Gastroesophageal sphincter (tissue), 4 donors: ENCODE data around the gene PRUNE1. TPM values are rescaled to one million over a fixed set of nuclear protein-coding genes. Genes with fewer than 3 reads are reported as not detected.

Experiments used
- ATAC-seq: fragments of 150-250 bp; one replicate; pipeline ENCODE4 v1.9.1; 2016; ENCODE audit warnings: mild to moderate bottlenecking, moderate library complexity
- H3K27ac ChIP-seq, 4 donors: fragments of 200-600 bp; sonication (generic) in 3 of 4; 1 replicate in 3 of 4; 2 replicates in 1 of 4; pipeline ENCODE4 v1.5.1; 2016 to 2019
- H3K27me3 ChIP-seq: fragments of 200-600 bp; sonication (generic); one replicate; pipeline ENCODE4 v1.5.1; 2019
- H3K36me3 ChIP-seq, 2 donors: fragments of 200-600 bp; sonication (generic); one replicate each; pipeline ENCODE4 v1.5.1; 2019; ENCODE audit warnings: control low read depth in 1 of 2
- H3K4me1 ChIP-seq, 3 donors: fragments of 200-600 bp; sonication (generic); 1 replicate in 2 of 3; 2 replicates in 1 of 3; pipeline ENCODE4 v1.5.1; 2016 to 2019; ENCODE audit warnings: control low read depth in 2 of 3
- H3K4me3 ChIP-seq, 2 donors: fragments of 200-600 bp; sonication (generic); one replicate each; pipeline ENCODE4 v1.5.1; 2019; ENCODE audit warnings: mild to moderate bottlenecking in 1 of 2, moderate library complexity in 1 of 2
- H3K9me3 ChIP-seq, 3 donors: fragments of 200-600 bp; sonication (generic); one replicate each; pipeline ENCODE4 v1.5.1; 2017 to 2019; ENCODE audit warnings: control low read depth in 2 of 3
- CTCF ChIP-seq, 4 experiments: fragments of 200-600 bp in 2 of 4; fragments of 450-650 bp in 2 of 4; sonication (generic) in 1 of 4; IDR thresholded peaks; one replicate each; pipeline ENCODE4 v1.5.1; 2017 to 2019; ENCODE audit warnings: antibody characterized with exemption in 4 of 4, mild to moderate bottlenecking in 2 of 4, moderate library complexity in 2 of 4
- EP300 ChIP-seq: sonication (generic); formaldehyde crosslinking; IDR thresholded peaks from one replicate; pipeline ENCODE4 v1.6.1; 2017; ENCODE audit warnings: antibody characterized with exemption, mild to moderate bottlenecking
- POLR2A ChIP-seq, 2 donors: fragments of 450-650 bp; IDR thresholded peaks; one replicate each; pipeline ENCODE4 v1.6.1; 2017; ENCODE audit warnings: antibody characterized with exemption in 2 of 2, mild to moderate bottlenecking in 2 of 2, moderate library complexity in 1 of 2
- POLR2AphosphoS5 ChIP-seq: sonication (generic); formaldehyde crosslinking; IDR thresholded peaks from one replicate; pipeline ENCODE4 v1.6.1; 2017; ENCODE audit warnings: antibody characterized with exemption
- WGBS, 2 donors: methylation state at CpG; one replicate each; pipeline ENCODE4 v1.1.5; 2018; ENCODE audit warnings: low coverage in 1 of 2; 5-methylcytosine and 5-hydroxymethylcytosine counted together
- total RNA-seq, 4 donors: library from RNA; depleted of rRNA; stranded (reverse); fragments of >200 nt; gene quantifications; one replicate each; pipeline ENCODE4 v1.1.0, GENCODE V29; 2016

The PRUNE1 gene
- total RNA-seq, 4 donors from 2014 or later = 24.2 to 28.9 (median 26.7) TPM

GRCh38 chr1:151009206-151009587 lies 948 bp downstream of the PRUNE1 start:
- no peak for ATAC-seq
- TF ChIP-seq POLR2A (IDR thresholded peaks at IDR 0.05) = no peak
- no peak for TF ChIP-seq CTCF (IDR thresholded peaks at IDR 0.05)
- TF ChIP-seq EP300 = no peak
- TF ChIP-seq POLR2AphosphoS5 = no peak
- peak overlapping the region; percentile 74 to 78 for H3K4me3 ChIP-seq
- peaks cover 0 to 10% of the 10 kb centered on the region in 2 donors for H3K36me3 ChIP-seq
- H3K9me3 ChIP-seq = no peaks in the 10 kb centered on the region
- peak overlapping the region; percentile 0 to 89 (median 87) for H3K27ac ChIP-seq
- H3K4me1 ChIP-seq = peaks cover 0 to 71% (median 23%) of the 10 kb centered on the region in 3 donors
- no peaks in the 10 kb centered on the region for H3K27me3 ChIP-seq
- WGBS, 2 donors = 29 to 33% methylated on average over 2 of the region's 3 CpGs

- no peak for ATAC-seq
- H3K4me1 ChIP-seq = peaks cover 0 to 65% (median 18%) of the 10 kb centered on the region in 3 donors
- H3K27ac ChIP-seq = peak overlapping the region in 3 of 4 donors; percentile 87 to 89 (median 87)
- TF ChIP-seq EP300 (no peak), POLR2A (IDR thresholded peaks at IDR 0.05) (no peak)
- H3K27me3 ChIP-seq = no peaks in the 10 kb centered on the region
- 88 to 93% methylated on average over 2 to 8 of the region's 8 CpGs for WGBS, 2 donors
- no peaks in the 10 kb centered on the region for H3K9me3 ChIP-seq
- peaks cover 0 to 14% of the 10 kb centered on the region in 2 donors for H3K36me3 ChIP-seq
- peak overlapping the region in 1 of 2 donors; percentile 78 for H3K4me3 ChIP-seq
These were observed 1.6 kb downstream of the PRUNE1 start for GRCh38 chr1:151009674-151010345.

- peaks cover 0 to 59% (median 13%) of the 10 kb centered on the region in 3 donors for H3K4me1 ChIP-seq
These were observed 2.1 kb downstream of the PRUNE1 start for GRCh38 chr1:151010346-151010726.

GRCh38 chr1:151011154-151011850 lies 3.1 kb downstream of the PRUNE1 start:
- Histone ChIP-seq H3K4me1 (peaks cover 0 to 53% (median 11%) of the 10 kb centered on the region in 3 donors), H3K27ac (no peak overlapping the region), H3K4me3 (no peak overlapping the region), H3K27me3 (no peaks in the 10 kb centered on the region), H3K36me3 (peaks cover 0 to 16% of the 10 kb centered on the region in 2 donors), H3K9me3 (no peaks in the 10 kb centered on the region)
- ATAC-seq = no peak
- WGBS, 2 donors = 38 to 61% methylated on average over 2 to 4 of the region's 4 CpGs
- TF ChIP-seq EP300 (no peak), POLR2AphosphoS5 (no peak), CTCF (IDR thresholded peaks at IDR 0.05) (no peak), POLR2A (IDR thresholded peaks at IDR 0.05) (no peak)

More at GRCh38 chr1:151010346-151010726, 2.1 kb downstream of the PRUNE1 start:
- WGBS, 2 donors = 74 to 85% methylated on average over 2 to 3 of the region's 3 CpGs
- peaks cover 0 to 16% of the 10 kb centered on the region in 2 donors for H3K36me3 ChIP-seq
- H3K4me3 ChIP-seq = no peak overlapping the region
- no peaks in the 10 kb centered on the region for H3K9me3 ChIP-seq
- ATAC-seq = no peak
- no peaks in the 10 kb centered on the region for H3K27me3 ChIP-seq
- no peak overlapping the region for H3K27ac ChIP-seq
- TF ChIP-seq EP300 = no peak
- no peak for TF ChIP-seq POLR2AphosphoS5
- no peak for TF ChIP-seq CTCF (IDR thresholded peaks at IDR 0.05)
- TF ChIP-seq POLR2A (IDR thresholded peaks at IDR 0.05) = no peak

GRCh38 chr1:151012684-151013471 lies 4.6 kb downstream of the PRUNE1 start:
- no peak overlapping the region for H3K4me3 ChIP-seq
- H3K9me3 ChIP-seq = no peaks in the 10 kb centered on the region
- 84% methylated on average over 4 to 10 of the region's 14 CpGs for WGBS, 2 donors
- H3K27me3 ChIP-seq = no peaks in the 10 kb centered on the region
- TF ChIP-seq CTCF (IDR thresholded peaks at IDR 0.05) = no peak
- TF ChIP-seq EP300 = no peak
- no peak for TF ChIP-seq POLR2AphosphoS5
- H3K4me1 ChIP-seq = peaks cover 0 to 41% (median under 1%) of the 10 kb centered on the region in 3 donors
- ATAC-seq = no peak
- peak overlapping the region in 1 of 4 donors; percentile 35 for H3K27ac ChIP-seq
- H3K36me3 ChIP-seq = peaks cover 0 to 21% of the 10 kb centered on the region in 2 donors
